ENCODE measurements around the gene CDH15. TPM values are rescaled to one million over a fixed set of nuclear protein-coding genes. Genes with fewer than 3 reads are reported as not detected.
A peak's percentile ranks its signal among the peaks of the same experiment; 100 is the strongest.

Gene CDH15
- total and polyA plus RNA-seq, 9 of the 15 experiments (the other 6 are each of a cell fraction or from before 2014, with no cell fraction given), result 0.07 to 0.18 TPM; not detected in 7

DNA sequence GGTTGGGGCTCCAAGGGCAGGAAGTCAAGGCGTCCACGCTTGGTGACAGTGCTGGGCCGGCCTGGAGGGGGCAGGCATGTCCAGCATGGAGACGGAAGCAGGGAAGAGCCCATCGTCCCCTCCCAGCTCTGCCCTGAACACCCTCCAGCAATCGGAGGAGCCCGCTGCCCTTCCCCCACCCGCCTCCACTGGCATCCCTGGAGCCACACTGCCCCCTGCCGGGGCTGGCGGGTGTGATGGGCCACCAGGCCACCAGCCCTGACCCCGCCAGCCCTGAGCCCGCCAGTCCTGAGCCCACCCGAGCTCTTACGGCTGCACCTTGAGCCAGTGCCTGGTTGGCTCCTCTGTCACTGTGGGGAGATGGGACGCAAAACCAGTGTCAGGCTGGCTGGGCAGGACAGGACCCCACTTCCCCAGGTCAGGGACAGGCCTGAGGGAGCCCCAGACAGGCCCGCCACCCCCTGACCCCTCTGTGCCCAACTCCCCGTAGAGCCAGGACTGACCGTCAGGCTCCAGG lies 4.1 kb upstream of the CDH15 start (continued):
- no peak for TF ChIP-seq HOXB6 (CRISPR knock-in tag; IDR thresholded peaks at IDR 0.05; ENCODE audit: borderline replicate concordance)
- TF ChIP-seq ELF4 (CRISPR knock-in tag; IDR thresholded peaks at IDR 0.05), result no peak
- TF ChIP-seq IRF2 (CRISPR knock-in tag; IDR thresholded peaks at IDR 0.05), result no peak
- TF ChIP-seq HMG20A (CRISPR knock-in tag; conservative IDR thresholded peaks at IDR 0.05), result no peak
- no peak for TF ChIP-seq ZNF584 (CRISPR knock-in tag; IDR thresholded peaks at IDR 0.05; ENCODE audit: low read depth)
- TF ChIP-seq RB1 (IDR thresholded peaks at IDR 0.05; ENCODE audit: low read depth), result peak; percentile 90
- TF ChIP-seq ZFPM2 (CRISPR knock-in tag; IDR thresholded peaks at IDR 0.05), result no peak
- TF ChIP-seq, protein P1, sequence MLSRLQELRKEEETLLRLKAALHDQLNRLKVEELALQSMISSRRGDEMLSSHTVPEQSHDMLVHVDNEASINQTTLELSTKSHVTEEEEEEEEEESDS (CRISPR knock-in tag; IDR thresholded peaks at IDR 0.05), result no peak
- TF ChIP-seq, protein P2, sequence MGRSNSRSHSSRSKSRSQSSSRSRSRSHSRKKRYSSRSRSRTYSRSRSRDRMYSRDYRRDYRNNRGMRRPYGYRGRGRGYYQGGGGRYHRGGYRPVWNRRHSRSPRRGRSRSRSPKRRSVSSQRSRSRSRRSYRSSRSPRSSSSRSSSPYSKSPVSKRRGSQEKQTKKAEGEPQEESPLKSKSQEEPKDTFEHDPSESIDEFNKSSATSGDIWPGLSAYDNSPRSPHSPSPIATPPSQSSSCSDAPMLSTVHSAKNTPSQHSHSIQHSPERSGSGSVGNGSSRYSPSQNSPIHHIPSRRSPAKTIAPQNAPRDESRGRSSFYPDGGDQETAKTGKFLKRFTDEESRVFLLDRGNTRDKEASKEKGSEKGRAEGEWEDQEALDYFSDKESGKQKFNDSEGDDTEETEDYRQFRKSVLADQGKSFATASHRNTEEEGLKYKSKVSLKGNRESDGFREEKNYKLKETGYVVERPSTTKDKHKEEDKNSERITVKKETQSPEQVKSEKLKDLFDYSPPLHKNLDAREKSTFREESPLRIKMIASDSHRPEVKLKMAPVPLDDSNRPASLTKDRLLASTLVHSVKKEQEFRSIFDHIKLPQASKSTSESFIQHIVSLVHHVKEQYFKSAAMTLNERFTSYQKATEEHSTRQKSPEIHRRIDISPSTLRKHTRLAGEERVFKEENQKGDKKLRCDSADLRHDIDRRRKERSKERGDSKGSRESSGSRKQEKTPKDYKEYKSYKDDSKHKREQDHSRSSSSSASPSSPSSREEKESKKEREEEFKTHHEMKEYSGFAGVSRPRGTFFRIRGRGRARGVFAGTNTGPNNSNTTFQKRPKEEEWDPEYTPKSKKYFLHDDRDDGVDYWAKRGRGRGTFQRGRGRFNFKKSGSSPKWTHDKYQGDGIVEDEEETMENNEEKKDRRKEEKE (IDR thresholded peaks at IDR 0.05; ENCODE audit: borderline replicate concordance in 1 of 2, control insufficient read depth in 1 of 2, low read depth in 2 of 2, low read length in 1 of 2), result no peak
- no peak for TF ChIP-seq PURB (CRISPR knock-in tag; IDR thresholded peaks at IDR 0.05; ENCODE audit: low read depth)
- no peak for TF ChIP-seq BRD4 (IDR thresholded peaks at IDR 0.05)
- TF ChIP-seq PTRF (tag; IDR thresholded peaks at IDR 0.05), result no peak
- TF ChIP-seq, protein P3, sequence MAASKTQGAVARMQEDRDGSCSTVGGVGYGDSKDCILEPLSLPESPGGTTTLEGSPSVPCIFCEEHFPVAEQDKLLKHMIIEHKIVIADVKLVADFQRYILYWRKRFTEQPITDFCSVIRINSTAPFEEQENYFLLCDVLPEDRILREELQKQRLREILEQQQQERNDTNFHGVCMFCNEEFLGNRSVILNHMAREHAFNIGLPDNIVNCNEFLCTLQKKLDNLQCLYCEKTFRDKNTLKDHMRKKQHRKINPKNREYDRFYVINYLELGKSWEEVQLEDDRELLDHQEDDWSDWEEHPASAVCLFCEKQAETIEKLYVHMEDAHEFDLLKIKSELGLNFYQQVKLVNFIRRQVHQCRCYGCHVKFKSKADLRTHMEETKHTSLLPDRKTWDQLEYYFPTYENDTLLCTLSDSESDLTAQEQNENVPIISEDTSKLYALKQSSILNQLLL (CRISPR knock-in tag; IDR thresholded peaks at IDR 0.05; ENCODE audit: borderline replicate concordance), result no peak
- no peak for TF ChIP-seq SETDB1 (IDR thresholded peaks at IDR 0.05; ENCODE audit: low read length)
- no peak for TF ChIP-seq MEF2A (IDR thresholded peaks at IDR 0.05; ENCODE audit: control insufficient read depth, low read depth, low read length)
- peak; percentile 55; the same call in 1 of the 2 replicates for TF ChIP-seq BCOR (IDR thresholded peaks at IDR 0.05)
- no peak for TF ChIP-seq ELF2 (CRISPR knock-in tag; IDR thresholded peaks at IDR 0.05)
- no peak for TF ChIP-seq IFI16 (CRISPR knock-in tag; IDR thresholded peaks at IDR 0.05)
- no peak for TF ChIP-seq XRCC4 (IDR thresholded peaks at IDR 0.05; ENCODE audit: extremely low read depth, insufficient read depth, insufficient read length)
- TF ChIP-seq COPS2 (conservative IDR thresholded peaks at IDR 0.05), result no peak
- no peak for TF ChIP-seq MEIS2 (IDR thresholded peaks at IDR 0.05; ENCODE audit: partially characterized antibody)
- no peak for TF ChIP-seq HNRNPH1 (optimal IDR thresholded peaks at IDR 0.05; ENCODE audit: low read depth, low read length)
- no peak for TF ChIP-seq SMAD1 (IDR thresholded peaks at IDR 0.05; ENCODE audit: low read depth, low read length, partially characterized antibody)
- TF ChIP-seq BHLHE40 (IDR thresholded peaks at IDR 0.05; ENCODE audit: low read length), result peak; percentile 42
- TF ChIP-seq MECOM (CRISPR knock-in tag; IDR thresholded peaks at IDR 0.05), result no peak
- no peak for TF ChIP-seq ZNF699 (CRISPR knock-in tag; IDR thresholded peaks at IDR 0.05; ENCODE audit: insufficient replicate concordance)
- no peak for TF ChIP-seq ZNF561 (CRISPR knock-in tag; conservative IDR thresholded peaks at IDR 0.05)

Measured in K562 (cell line).